WTC11 (cell line): ENCODE data around the gene SLIT2.

ENCODE experiments used
- ATF2 ChIP-seq: sonication (generic); formaldehyde crosslinking; IDR thresholded peaks from 2 replicates; pipeline ENCODE4 v1.8.1; 2022; ENCODE audit warnings: low read depth, missing genetic modification reagents, borderline replicate concordance
- CTCF ChIP-seq: fragments of 200-600 bp; IDR thresholded peaks from 2 replicates; pipeline ENCODE4 v1.8.0; 2022; ENCODE audit warnings: antibody characterized with exemption
- PRRX2 ChIP-seq: fragments of 250-450 bp; sonication (Bioruptor Pico); IDR thresholded peaks from 2 replicates; pipeline ENCODE4 v1.8.0; 2021; ENCODE audit warnings: mild to moderate bottlenecking
- STAT6 ChIP-seq: sonication (generic); formaldehyde crosslinking; conservative IDR thresholded peaks from 2 replicates; pipeline ENCODE4 v1.8.1; 2023; ENCODE audit warnings: mild to moderate bottlenecking, low read depth, missing genetic modification reagents, moderate library complexity
- USF2 ChIP-seq: sonication (generic); formaldehyde crosslinking; IDR thresholded peaks from 2 replicates; pipeline ENCODE4 v1.8.1; 2023; ENCODE audit warnings: mild to moderate bottlenecking, missing genetic modification reagents, moderate library complexity

DNA sequence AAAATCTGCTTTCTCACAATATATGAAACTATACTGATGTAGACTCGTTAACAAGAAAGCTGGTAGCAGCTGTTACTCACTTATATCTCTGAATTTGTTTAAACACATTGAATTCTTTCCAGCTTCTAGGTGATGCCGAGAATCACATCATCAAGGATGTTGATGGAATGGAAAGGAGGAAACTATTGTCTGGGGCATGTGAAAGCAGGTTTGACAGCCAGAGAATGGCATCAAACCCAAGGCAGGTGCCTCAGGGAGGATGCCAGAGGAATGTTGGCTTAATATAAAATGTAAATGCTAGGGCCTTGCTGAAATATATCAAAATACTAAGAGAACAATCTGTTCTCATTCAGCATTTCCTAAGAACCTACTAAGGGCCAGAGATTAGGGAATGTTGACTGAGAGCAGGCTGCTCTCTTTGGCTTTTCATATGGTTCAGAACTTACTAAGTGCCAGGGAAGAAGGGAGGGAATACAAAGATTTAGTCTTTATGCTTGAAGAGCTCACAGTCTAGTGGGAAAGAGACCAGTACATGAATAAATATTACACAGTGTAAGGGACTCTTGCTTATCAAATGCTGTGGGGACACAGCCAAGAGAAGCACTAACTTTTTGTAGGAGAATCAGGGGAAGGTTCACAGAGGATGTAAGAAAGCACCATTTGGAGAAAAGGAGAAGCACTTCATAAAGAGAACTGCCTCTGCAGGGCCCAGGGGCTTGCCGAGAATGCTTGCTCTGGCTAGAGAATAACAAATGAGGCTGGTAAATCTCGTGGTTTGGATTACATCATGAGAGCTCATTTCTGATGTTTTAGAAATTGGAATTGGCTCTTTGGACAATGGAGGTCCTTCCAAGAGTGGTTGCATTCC, 14.7 kb downstream of the SLIT2 start:
- TF ChIP-seq CTCF (no peak), STAT6 (CRISPR knock-in tag) (no peak), ATF2 (no peak), PRRX2 (no peak), USF2 (no peak)
